Testis (tissue), 3 donors: ENCODE data around the gene TMEM171. TPM values are rescaled to one million over a fixed set of nuclear protein-coding genes. Genes with fewer than 3 reads are reported as not detected.

ENCODE experiments used
- DNase-seq: peaks from one replicate; pipeline ENCODE4 v3.0.0-alpha.2; 2019
- H3K27ac ChIP-seq, 2 donors: fragments of 200-600 bp; sonication (generic); one replicate each; pipeline ENCODE4 v1.5.1; 2019
- H3K27me3 ChIP-seq: fragments of 200-600 bp; sonication (generic); one replicate; pipeline ENCODE4 v1.5.1; 2019
- H3K36me3 ChIP-seq: fragments of 200-600 bp; sonication (generic); one replicate; pipeline ENCODE4 v1.5.1; 2017; ENCODE audit warnings: low read depth; ENCODE audit errors: missing control alignments
- H3K4me1 ChIP-seq: fragments of 200-600 bp; sonication (generic); one replicate; pipeline ENCODE4 v1.5.1; 2019
- H3K4me3 ChIP-seq, 2 donors: fragments of 200-600 bp; sonication (generic); one replicate each; pipeline ENCODE4 v1.5.1; 2017 to 2019
- H3K9me3 ChIP-seq: fragments of 200-600 bp; sonication (generic); one replicate; pipeline ENCODE4 v1.5.1; 2017
- CTCF ChIP-seq, 3 experiments: fragments of 450-650 bp in 2 of 3; fragments of 200-600 bp in 1 of 3; sonication (generic) in 1 of 3; IDR thresholded peaks; one replicate each; pipeline ENCODE4 v1.5.1; 2016 to 2019; ENCODE audit warnings: antibody characterized with exemption in 3 of 3, mild to moderate bottlenecking in 2 of 3, moderate library complexity in 1 of 3
- POLR2A ChIP-seq: fragments of 450-650 bp; IDR thresholded peaks from one replicate; pipeline ENCODE4 v1.6.1; 2017; ENCODE audit warnings: antibody characterized with exemption, mild to moderate bottlenecking, moderate library complexity
- WGBS, 2 donors: methylation state at CpG; one replicate each; pipeline ENCODE4 v1.1.5; 2018; 5-methylcytosine and 5-hydroxymethylcytosine counted together
- intact Hi-C: fragments of 100-400 bp; cut with DNase I; formaldehyde crosslinking; loops from one replicate; pipeline ENCODE4 v1.15.1; 2023; ENCODE audit warnings: low total_unique reads
- polyA plus RNA-seq: library from polyadenylated mRNA; stranded (reverse); fragments of 350-450 nt; fragmentation: Illumina TruSeq; extraction: RNeasy Lipid Tissue Mini Kit (QIAGEN cat#74804); gene quantifications from one replicate; pipeline ENCODE4 v1.2.3, GENCODE V29; 2014; ENCODE audit warnings: low read depth, low replicate concordance; ENCODE audit not compliant: insufficient read depth
- total RNA-seq, 2 donors: library from RNA; depleted of rRNA; stranded (reverse); fragments of >200 nt; gene quantifications; one replicate each; pipeline ENCODE4 v1.2.3, GENCODE V29; 2016

Gene TMEM171
- total and polyA plus RNA-seq, 3 donors from 2014 or later, result 1.1 to 2.7 (median 1.7) TPM

- Histone ChIP-seq H3K4me1 (no peaks in the 10 kb centered on the region), H3K36me3 (no peaks in the 10 kb centered on the region), H3K27ac (no peak overlapping the region), H3K4me3 (no peak overlapping the region), H3K9me3 (no peaks in the 10 kb centered on the region), H3K27me3 (no peaks in the 10 kb centered on the region)
- WGBS, 2 donors, result 82 to 92% methylated on average over 1 of the region's 1 CpG
- DNase-seq, result no peak
- intact Hi-C loops, result no loop called here
- TF ChIP-seq CTCF (IDR thresholded peaks at IDR 0.05) (no peak), POLR2A (no peak)
Measured at GRCh38 chr5:73112359-73112758, 8.0 kb upstream of the TMEM171 start.

DNA sequence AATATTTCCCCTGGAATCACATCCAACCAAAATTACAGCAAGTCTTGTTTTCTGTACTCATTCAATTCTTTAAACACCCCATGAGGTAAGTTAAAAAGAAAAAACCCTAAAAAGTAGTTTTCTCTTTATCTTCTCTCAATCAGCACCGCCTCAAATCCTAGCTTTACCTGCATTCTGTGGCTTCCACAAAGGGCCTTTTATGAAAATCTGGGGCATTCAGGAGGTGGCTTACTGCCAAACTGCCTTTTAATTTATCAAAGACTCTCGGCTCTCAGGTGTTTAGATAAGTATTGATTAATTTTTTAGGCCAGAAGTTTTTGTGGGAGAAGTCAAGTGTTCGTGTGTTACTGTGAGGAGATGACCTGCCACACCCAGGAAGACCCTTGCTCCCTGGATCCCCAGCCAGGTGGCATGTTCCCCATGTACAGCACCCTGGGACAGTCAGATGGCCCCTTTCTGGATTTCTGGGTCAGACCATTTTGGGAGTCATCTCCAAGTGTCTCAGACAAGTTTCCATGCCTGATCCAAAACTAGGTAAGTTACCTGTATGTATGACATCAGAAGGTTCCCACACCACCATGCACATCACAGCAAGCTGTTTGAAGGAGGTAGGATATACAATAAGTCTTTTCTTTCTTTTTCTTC, 6.2 kb upstream of the TMEM171 start:
- TF ChIP-seq CTCF (IDR thresholded peaks at IDR 0.05) (no peak), POLR2A (no peak)
- whole genome bisulfite sequencing, 2 donors, result 61 to 80% methylated on average over 3 of the region's 3 CpGs
- Histone ChIP-seq H3K27ac (no peak overlapping the region), H3K4me3 (no peak overlapping the region), H3K4me1 (no peaks in the 10 kb centered on the region), H3K9me3 (no peaks in the 10 kb centered on the region), H3K36me3 (no peaks in the 10 kb centered on the region), H3K27me3 (no peaks in the 10 kb centered on the region)
- no peak for DNase-seq
- intact Hi-C loops, result no loop called here

- TF ChIP-seq CTCF (IDR thresholded peaks at IDR 0.05) (no peak), POLR2A (no peak)
- Histone ChIP-seq H3K27ac (no peak overlapping the region), H3K27me3 (no peaks in the 10 kb centered on the region), H3K4me3 (no peak overlapping the region), H3K9me3 (no peaks in the 10 kb centered on the region), H3K4me1 (no peaks in the 10 kb centered on the region), H3K36me3 (no peaks in the 10 kb centered on the region)
- intact Hi-C loops, result no loop called here
- no peak for DNase-seq
- whole genome bisulfite sequencing, 2 donors, result 61 to 73% methylated on average over 4 of the region's 4 CpGs
Measured at GRCh38 chr5:73115399-73116051, 4.8 kb upstream of the TMEM171 start.

- no peak for DNase-seq
- Histone ChIP-seq H3K27ac (no peak overlapping the region), H3K36me3 (no peaks in the 10 kb centered on the region), H3K9me3 (no peaks in the 10 kb centered on the region), H3K4me3 (no peak overlapping the region), H3K27me3 (no peaks in the 10 kb centered on the region), H3K4me1 (no peaks in the 10 kb centered on the region)
- WGBS, 2 donors, result 74 to 81% methylated on average over 2 of the region's 2 CpGs
- TF ChIP-seq POLR2A (no peak), CTCF (IDR thresholded peaks at IDR 0.05) (no peak)
- intact Hi-C loops, result no loop called here
Measured at GRCh38 chr5:73116506-73116905, 3.9 kb upstream of the TMEM171 start.
